Kidney (tissue), 14 donors: ENCODE results near the gene UNC45A. TPM values are rescaled to one million over a fixed set of nuclear protein-coding genes. Genes with fewer than 3 reads are reported as not detected.

Experiments used
- DNase-seq, 5 donors: peaks; one replicate each; pipeline ENCODE4 v3.0.0-alpha.2; 2013 to 2020
- FAIRE-seq: peaks from 2 replicates; lab custom pipeline; 2012; peaks lifted over from hg19 to GRCh38; lab: Jason Lieb, UNC
- H3K27ac ChIP-seq, 2 donors: one replicate each; pipeline ENCODE4 v1.7.0; 2013; ENCODE audit warnings: low read depth in 2 of 2, low read length in 2 of 2, inconsistent platforms in 1 of 2
- H3K27me3 ChIP-seq: one replicate; pipeline ENCODE4 v1.7.1; 2013; ENCODE audit warnings: low read length, inconsistent platforms; ENCODE audit not compliant: control insufficient read depth, insufficient read depth
- H3K36me3 ChIP-seq, 3 donors: one replicate each; pipeline versions ENCODE4 v1.7.0 to v1.7.1; 2013; ENCODE audit warnings: low read length in 3 of 3, control low read depth in 1 of 3, inconsistent platforms in 1 of 3; ENCODE audit not compliant: insufficient read depth in 3 of 3, control insufficient read depth in 2 of 3
- H3K4me1 ChIP-seq, 3 donors: one replicate each; pipeline versions ENCODE4 v1.7.0 to v1.7.1; 2013; ENCODE audit warnings: low read length in 3 of 3, inconsistent platforms in 1 of 3, low read depth in 1 of 3; ENCODE audit not compliant: control insufficient read depth in 2 of 3, insufficient read depth in 2 of 3
- H3K4me3 ChIP-seq, 3 donors: one replicate each; pipeline versions ENCODE4 v1.7.0 to v1.8.1; 2013; ENCODE audit warnings: low read length in 3 of 3, control low read depth in 1 of 3, inconsistent platforms in 1 of 3
- H3K9ac ChIP-seq, 3 donors: one replicate each; pipeline versions ENCODE4 v1.7.0 to v1.7.1; 2013; ENCODE audit warnings: low read length in 3 of 3, control low read depth in 1 of 3, inconsistent platforms in 1 of 3
- H3K9me3 ChIP-seq, 3 donors: one replicate each; pipeline versions ENCODE4 v1.7.0 to v1.7.1; 2013; ENCODE audit warnings: low read length in 3 of 3, control low read depth in 1 of 3, inconsistent platforms in 1 of 3; ENCODE audit not compliant: control insufficient read depth in 2 of 3, insufficient read depth in 1 of 3
- CTCF ChIP-seq: IDR thresholded peaks from 3 replicates; pipeline ENCODE4 v1.5.1; 2012; ENCODE audit warnings: mild to moderate bottlenecking, moderate library complexity, borderline replicate concordance; ENCODE audit not compliant: insufficient read depth; ENCODE audit errors: extremely low read depth
- intact Hi-C: fragments of 100-400 bp; cut with DNase I; formaldehyde crosslinking; loops from one replicate; pipeline ENCODE4 v1.11.1; 2022
- polyA plus RNA-seq: library from polyadenylated mRNA; stranded (reverse); fragments of 350-450 nt; fragmentation: Illumina TruSeq; extraction: RNeasy Lipid Tissue Mini Kit (QIAGEN cat#74804); gene quantifications from one replicate; pipeline ENCODE4 v1.2.3, GENCODE V29; 2014; ENCODE audit warnings: low read depth, low replicate concordance; ENCODE audit not compliant: insufficient read depth
- total RNA-seq: library from RNA; stranded (reverse); fragmentation: NEBNext Ultra II Directional; extraction: Animal tissue kit (Norgen Biotek cat#: 25700); gene quantifications from one replicate; pipeline ENCODE4 v1.2.1, GENCODE V29; 2021
- donor health status: control.
- donor health status: control.
- donor health status: control.
- donor health status: control.
- donor health status: control.
- donor health status: DM: yes; HTN: yes; CAD: no.
- donor health status: Normal renal cell carcinoma (clear cell type).

UNC45A gene
- total and polyA plus RNA-seq, 2 donors from 2014 or later, result 48.9 to 62.8 TPM

DNA sequence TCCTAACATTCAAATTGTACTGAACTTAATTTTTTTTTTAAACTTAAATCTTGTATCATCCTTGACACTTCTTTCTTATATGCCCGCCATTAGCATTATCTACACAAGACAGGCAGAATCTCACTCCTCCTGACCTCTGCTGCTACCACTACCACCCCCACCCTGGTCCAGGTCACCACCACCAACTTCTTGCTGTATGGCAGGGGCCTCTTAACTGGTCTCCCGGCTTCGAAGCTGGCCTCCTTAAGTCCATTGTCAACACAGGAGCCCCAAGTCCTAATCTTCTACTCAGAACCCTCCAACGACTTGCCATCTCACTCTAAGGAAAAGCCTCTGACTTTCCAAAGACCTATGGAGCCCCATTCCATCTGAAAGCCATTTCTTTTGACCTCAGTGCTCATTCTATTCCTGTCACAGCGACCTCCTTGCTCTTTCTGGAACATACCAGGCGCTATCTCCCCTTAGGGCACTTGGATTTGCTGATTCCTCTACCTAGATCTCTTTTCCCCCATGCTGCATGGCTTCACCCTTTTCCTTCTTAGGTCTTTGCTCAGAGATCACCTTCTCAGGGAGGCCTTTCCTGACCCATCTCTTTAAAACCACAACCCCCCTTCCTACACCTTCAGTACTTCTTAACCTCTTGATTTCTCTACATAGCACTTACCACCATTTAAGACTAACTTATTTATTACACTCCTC is 56.7 kb downstream of the UNC45A start:
- no peak for FAIRE-seq
- no peak for DNase-seq
- intact Hi-C loops, result no loop called here

DNA sequence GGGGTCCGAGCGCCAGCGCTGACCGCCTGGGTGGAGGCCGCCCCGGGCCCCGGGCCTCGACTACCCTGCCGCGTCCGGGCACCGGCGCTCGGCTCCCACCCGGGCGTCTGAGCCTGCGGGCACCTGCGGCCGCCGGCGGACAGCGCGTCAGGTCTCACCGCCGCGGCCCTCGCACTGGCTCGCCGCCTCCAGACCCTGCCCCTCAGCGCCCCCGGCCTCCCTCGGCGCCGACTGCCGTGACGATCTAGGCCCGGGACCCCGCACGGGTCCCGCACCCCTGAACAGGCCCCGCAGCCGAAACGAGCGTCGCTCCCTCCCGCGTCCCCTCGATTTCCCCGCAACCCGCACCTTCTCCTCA is 59.0 kb downstream of the UNC45A start:
- H3K4me1 ChIP-seq, result no peaks in the 10 kb centered on the region
- no peak for FAIRE-seq
- intact Hi-C loops, result no loop called here
- H3K4me3 ChIP-seq, result peak overlapping the region; percentile 72 to 90 (median 73)
- peak overlapping the region; percentile 44 to 84 (median 82) for H3K9ac ChIP-seq
- DNase-seq, result no peak
- H3K27ac ChIP-seq, result peak overlapping the region; percentile 45 to 57
- no peaks in the 10 kb centered on the region for H3K27me3 ChIP-seq
- H3K9me3 ChIP-seq, result no peaks in the 10 kb centered on the region
- peaks cover 0 to 4% (median 0%) of the 10 kb centered on the region in 3 donors for H3K36me3 ChIP-seq
- TF ChIP-seq CTCF, result no peak

More for the DNA sequence above, 56.7 kb downstream of the UNC45A start:
- Histone ChIP-seq H3K9ac (no peak overlapping the region), H3K4me1 (no peaks in the 10 kb centered on the region), H3K27ac (no peak overlapping the region), H3K9me3 (no peaks in the 10 kb centered on the region), H3K27me3 (no peaks in the 10 kb centered on the region), H3K36me3 (no peaks in the 10 kb centered on the region), H3K4me3 (no peak overlapping the region)
- TF ChIP-seq CTCF, result no peak

DNA sequence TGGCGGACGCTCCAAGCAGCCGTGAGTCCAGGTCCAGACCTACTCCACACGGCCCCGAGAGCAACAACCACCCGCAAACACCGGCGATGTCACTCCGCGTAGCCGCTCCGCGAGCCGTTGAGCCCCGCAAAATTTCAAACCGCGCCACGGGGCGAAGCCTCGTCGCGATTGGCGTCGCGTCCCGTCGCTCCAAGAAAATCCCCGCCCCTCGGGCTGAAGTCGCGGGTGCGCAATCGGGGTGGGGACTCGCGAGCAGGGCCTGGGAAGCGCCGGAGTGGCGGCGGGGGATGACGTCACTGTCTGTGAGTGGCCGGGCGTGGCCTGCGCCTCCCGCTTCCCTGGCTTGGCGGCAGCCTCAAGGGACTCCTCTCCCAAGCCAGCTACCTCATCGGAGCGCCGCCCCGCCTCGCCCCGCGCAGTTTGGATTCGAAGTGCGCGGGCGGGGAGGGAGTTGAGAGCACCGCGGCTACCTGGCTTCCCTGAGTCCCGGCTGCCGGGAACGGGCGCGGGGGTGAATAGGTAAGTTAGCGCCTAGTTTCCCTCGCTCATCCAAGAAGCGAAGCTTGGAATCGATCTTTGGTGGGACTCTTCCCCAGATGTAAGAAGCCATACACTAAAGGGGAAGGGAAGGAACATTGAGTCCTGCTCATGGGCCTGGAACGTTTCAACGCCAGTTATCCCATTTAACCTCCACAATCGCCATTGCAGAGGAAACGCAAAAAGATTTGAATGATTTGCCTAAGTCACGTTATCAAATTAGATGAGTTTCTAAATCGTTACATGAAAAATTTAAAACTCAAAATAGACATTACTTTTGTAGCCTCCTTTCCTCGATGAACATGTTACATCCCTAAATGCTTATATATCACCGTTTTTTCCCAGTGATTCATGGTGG is 59.6 kb downstream of the UNC45A start, which contains the start of gene PRC1:
PRC1 (minus strand) TSS at position 119 of the 895 bp plus-strand sequence; CDS start at position 1, 118 bp downstream.
- intact Hi-C loops, result no loop called here
- peaks cover 2 to 6% (median 3%) of the 10 kb centered on the region in 3 donors for H3K36me3 ChIP-seq
- DNase-seq (peak; percentile 99 to 100 (median 99)), FAIRE-seq (peak; percentile 85)
- peak within 1 kb of the TSS; percentile 78 to 84 (median 82) for H3K9ac ChIP-seq
- H3K27ac ChIP-seq, result peak within 1 kb of the TSS; percentile 68 to 87
- no peaks in the 10 kb centered on the region for H3K9me3 ChIP-seq
- H3K4me1 ChIP-seq, result no peaks in the 10 kb centered on the region
- H3K4me3 ChIP-seq, result peak within 1 kb of the TSS; percentile 73 to 95 (median 82)
- no peak for TF ChIP-seq CTCF
- H3K27me3 ChIP-seq, result no peaks in the 10 kb centered on the region
